HCT116 (cell line): Measurements from ENCODE around the gene SEMA4A. TPM values are rescaled to one million over a fixed set of nuclear protein-coding genes. Genes with fewer than 3 reads are reported as not detected.

Source experiments
- ATAC-seq: fragments of 200-7000 bp; cut with Tn5 transposase; 2 replicates; pipeline ENCODE4 v1.9.1; 2020; ENCODE audit warnings: mild to moderate bottlenecking, moderate library complexity
- BruUV-seq: library from RNA; stranded (reverse); fragments of 400-500 nt; replicated peaks from 2 replicates; lab custom pipeline; 2021; lab: Mats Ljungman, UMichigan
- CTCF ChIA-PET: fragments of 300-600 bp; sonication (Branson Sonifier 250); formaldehyde crosslinking; loops from one replicate; lab custom pipeline; 2021; ENCODE audit warnings: antibody characterized with exemption; lab: Charles Lee
- POLR2A ChIA-PET: fragments of 300-600, 350-600 bp; sonication (Branson Sonifier 250); formaldehyde crosslinking; loops from one replicate; lab custom pipeline; 2021; ENCODE audit warnings: antibody characterized with exemption; lab: Charles Lee
- RAD21 ChIA-PET, 2 experiments: fragments of 300-600 bp; sonication (Branson Sonifier 250); formaldehyde crosslinking; loops; one replicate each; lab custom pipeline; 2023; ENCODE audit warnings: low total read pairs in 2 of 2; ENCODE audit not compliant: uncharacterized antibody in 2 of 2, unreplicated experiment in 2 of 2, low non-redundant PET in 1 of 2; lab: Charles Lee
- DNase-seq: peaks from one replicate; pipeline ENCODE4 v3.0.0-alpha.2; 2010; ENCODE audit warnings: low read depth, low spot score
- H2AFZ ChIP-seq: fragments of 200-600 bp; shearing (Covaris generic), sonication (generic); 2 replicates; pipeline ENCODE4 v1.6.1; 2017; ENCODE audit warnings: low read depth, mixed run types, mixed read lengths, antibody characterized with exemption, low read length; ENCODE audit not compliant: poor library complexity, severe bottlenecking
- H3K27ac ChIP-seq: 2 replicates; pipeline ENCODE4 v1.5.1; 2012; ENCODE audit warnings: low read depth, low read length
- H3K27me3 ChIP-seq: fragments of 200-600 bp; sonication (generic); 2 replicates; pipeline ENCODE4 v1.6.1; 2016; ENCODE audit warnings: mixed run types, low read length, mixed read lengths; ENCODE audit not compliant: insufficient read depth
- H3K36me3 ChIP-seq, 2 experiments: fragments of 200-500 bp in 1 of 2; fragments of 200-600 bp in 1 of 2; sonication (Bioruptor generic) in 1 of 2; sonication (generic) in 1 of 2; 2 replicates each; pipeline versions ENCODE4 v1.5.1 to v1.6.1; 2014 to 2016; ENCODE audit warnings: low read length in 2 of 2, inconsistent platforms in 1 of 2, mixed read lengths in 1 of 2, mixed run types in 1 of 2; ENCODE audit not compliant: insufficient read depth in 2 of 2, control insufficient read depth in 1 of 2
- H3K4me1 ChIP-seq, 2 experiments: fragments of 200-600 bp in 1 of 2; sonication (generic) in 1 of 2; 2 replicates each; pipeline versions ENCODE4 v1.5.1 to v1.6.1; 2012 to 2017; ENCODE audit warnings: low read length in 2 of 2, inconsistent platforms in 1 of 2, mild to moderate bottlenecking in 1 of 2, mixed read lengths in 1 of 2, mixed run types in 1 of 2, moderate library complexity in 1 of 2; ENCODE audit not compliant: insufficient read depth in 2 of 2, control insufficient read depth in 1 of 2
- H3K4me2 ChIP-seq: fragments of 200-600 bp; sonication (generic); 2 replicates; pipeline ENCODE4 v1.6.1; 2017; ENCODE audit warnings: mixed run types, low read length, mixed read lengths
- H3K4me3 ChIP-seq, 2 experiments: fragments of 200-600 bp in 1 of 2; sonication (generic) in 1 of 2; replicated peaks in 1 of 2; 2 replicates each; pipeline ENCODE4 v1.5.1; 2011 to 2016; ENCODE audit warnings: low read length in 2 of 2, control low read depth in 1 of 2, low read depth in 1 of 2, mild to moderate bottlenecking in 1 of 2, mixed read lengths in 1 of 2, mixed run types in 1 of 2
- H3K79me2 ChIP-seq: fragments of 200-600 bp; sonication (generic); 2 replicates; pipeline ENCODE4 v1.6.1; 2017; ENCODE audit warnings: mild to moderate bottlenecking, mixed run types, low read length, moderate library complexity, mixed read lengths; ENCODE audit not compliant: insufficient read depth
- H3K9ac ChIP-seq: fragments of 200-600 bp; sonication (generic); 2 replicates; pipeline ENCODE4 v1.6.1; 2016; ENCODE audit warnings: low read length, mixed read lengths
- H3K9me2 ChIP-seq: fragments of 200-600 bp; sonication (generic), shearing (Covaris generic); 2 replicates; pipeline ENCODE4 v1.6.1; 2017; ENCODE audit warnings: mixed run types, mild to moderate bottlenecking, moderate library complexity; ENCODE audit not compliant: insufficient read depth
- H3K9me3 ChIP-seq, 2 experiments: fragments of 200-500 bp in 1 of 2; fragments of 200-600 bp in 1 of 2; sonication (Bioruptor generic) in 1 of 2; sonication (generic) in 1 of 2; 2 replicates each; pipeline ENCODE4 v1.6.1; 2014 to 2017; ENCODE audit warnings: low read length in 2 of 2, mixed read lengths in 2 of 2, inconsistent platforms in 1 of 2, low read depth in 1 of 2, mild to moderate bottlenecking in 1 of 2, mixed run types in 1 of 2, moderate library complexity in 1 of 2; ENCODE audit not compliant: control insufficient read depth in 1 of 2, insufficient read depth in 1 of 2
- H4K20me1 ChIP-seq: fragments of 200-600 bp; sonication (generic), shearing (Covaris generic); 2 replicates; pipeline ENCODE4 v1.6.1; 2017; ENCODE audit warnings: mixed run types, mild to moderate bottlenecking, moderate library complexity; ENCODE audit not compliant: insufficient read depth
- CBX3 ChIP-seq: IDR thresholded peaks from 2 replicates; pipeline ENCODE4 v1.6.1; 2012; ENCODE audit warnings: low read depth
- CEBPB ChIP-seq: IDR thresholded peaks from 2 replicates; pipeline ENCODE4 v1.6.1; 2012; ENCODE audit warnings: low read depth
- EGR1 ChIP-seq: IDR thresholded peaks from 2 replicates; pipeline ENCODE4 v1.6.1; 2012; ENCODE audit warnings: low read depth
- EZH2phosphoT487 ChIP-seq: fragments of 200-600 bp; IDR thresholded peaks from 2 replicates; pipeline ENCODE4 v1.6.1; 2018; ENCODE audit warnings: antibody characterized with exemption, borderline replicate concordance
- POLR2A ChIP-seq: IDR thresholded peaks from 2 replicates; pipeline ENCODE4 v1.7.0; 2011; ENCODE audit warnings: borderline replicate concordance; ENCODE audit not compliant: insufficient read depth, insufficient read length; ENCODE audit errors: extremely low read depth
- TCF7L2 ChIP-seq: IDR thresholded peaks from 2 replicates; pipeline ENCODE4 v1.7.0; 2011; ENCODE audit warnings: borderline replicate concordance, inconsistent platforms; ENCODE audit not compliant: insufficient read depth, insufficient read length; ENCODE audit errors: extremely low read depth
- ZFX ChIP-seq: fragments of 450-650 bp; IDR thresholded peaks from 2 replicates; pipeline ENCODE4 v1.6.1; 2017
- intact Hi-C: fragments of 100-400 bp; cut with micrococcal nuclease; formaldehyde crosslinking; loops from 2 replicates; pipeline ENCODE4 v1.10.0; 2022
- total RNA-seq: library from RNA; stranded (reverse); gene quantifications from one replicate; pipeline ENCODE4 v1.2.1, GENCODE V29; 2021; ENCODE audit not compliant: unreplicated experiment
- TF ChIP-seq, protein P1 (sequence below): IDR thresholded peaks from 2 replicates; pipeline ENCODE4 v1.6.1; 2012
- TF ChIP-seq, protein P2 (sequence below): IDR thresholded peaks from 2 replicates; pipeline ENCODE4 v1.6.1; 2011; ENCODE audit warnings: mild to moderate bottlenecking, low read length, moderate library complexity; ENCODE audit not compliant: insufficient replicate concordance; ENCODE audit errors: extremely low read depth
- TF ChIP-seq, protein P3 (sequence below): IDR thresholded peaks from 2 replicates; pipeline ENCODE4 v1.6.1; 2012; ENCODE audit warnings: low read depth
- TF ChIP-seq, protein P4 (sequence below): IDR thresholded peaks from 2 replicates; pipeline ENCODE4 v1.6.1; 2012

Gene SEMA4A
- total RNA-seq, 1 experiment from 2014 or later = 0.39 TPM

DNA sequence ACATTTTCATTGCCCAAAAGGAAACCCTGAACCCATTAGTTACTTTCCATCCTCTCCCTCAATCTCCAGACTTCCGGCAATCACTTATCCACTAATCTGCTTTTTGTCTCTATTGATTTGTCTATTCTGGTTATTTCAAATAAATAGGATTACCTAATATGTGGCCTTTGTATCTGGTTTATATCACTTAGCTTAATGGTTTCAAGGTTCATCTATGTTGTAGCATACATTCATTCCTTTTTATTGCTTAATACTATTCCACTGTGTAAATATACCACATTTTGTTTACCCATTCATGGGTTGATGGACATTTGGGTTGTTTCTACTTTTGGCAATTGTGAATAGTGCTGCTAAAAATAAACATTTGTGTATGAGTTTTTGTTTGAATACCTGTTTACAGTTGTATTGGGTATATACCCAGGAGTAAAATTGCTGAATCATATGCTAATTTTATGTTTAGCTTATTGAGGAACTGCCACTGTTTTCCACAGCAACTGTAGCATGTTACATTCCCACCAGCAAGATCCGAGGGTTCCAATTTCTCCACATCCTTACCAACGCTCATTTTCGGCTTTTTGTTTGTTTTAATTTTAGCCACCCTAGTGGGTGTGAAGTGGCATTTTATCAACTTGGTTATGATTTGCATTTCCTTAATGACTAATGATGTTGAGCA, 38.0 kb downstream of the SEMA4A start:
- intact Hi-C loops = no loop called here
- no peak overlapping the region for H3K4me3 ChIP-seq

More for the DNA sequence above, 38.0 kb downstream of the SEMA4A start:
- no peak overlapping the region for H3K4me2 ChIP-seq
- no TSS peak for BruUV-seq
- H4K20me1 ChIP-seq = no peaks in the 10 kb centered on the region
- POLR2A ChIA-PET = no interaction called here
- CTCF ChIA-PET = no interaction called here
- H3K79me2 ChIP-seq = peaks cover 23% of the 10 kb centered on the region
- DNase-seq = no peak
- no peak overlapping the region for H2AFZ ChIP-seq
- H3K4me1 ChIP-seq = peaks cover 8 to 14% of the 10 kb centered on the region in 2 experiments
- H3K27ac ChIP-seq = no peak overlapping the region
- RAD21 ChIA-PET = no interaction called here
- no peaks in the 10 kb centered on the region for H3K36me3 ChIP-seq
- TF ChIP-seq, protein P1, sequence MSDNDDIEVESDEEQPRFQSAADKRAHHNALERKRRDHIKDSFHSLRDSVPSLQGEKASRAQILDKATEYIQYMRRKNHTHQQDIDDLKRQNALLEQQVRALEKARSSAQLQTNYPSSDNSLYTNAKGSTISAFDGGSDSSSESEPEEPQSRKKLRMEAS = no peak
- TF ChIP-seq TCF7L2 = no peak
- TF ChIP-seq CEBPB = no peak
- no peak for TF ChIP-seq ZFX
- TF ChIP-seq, protein P2, sequence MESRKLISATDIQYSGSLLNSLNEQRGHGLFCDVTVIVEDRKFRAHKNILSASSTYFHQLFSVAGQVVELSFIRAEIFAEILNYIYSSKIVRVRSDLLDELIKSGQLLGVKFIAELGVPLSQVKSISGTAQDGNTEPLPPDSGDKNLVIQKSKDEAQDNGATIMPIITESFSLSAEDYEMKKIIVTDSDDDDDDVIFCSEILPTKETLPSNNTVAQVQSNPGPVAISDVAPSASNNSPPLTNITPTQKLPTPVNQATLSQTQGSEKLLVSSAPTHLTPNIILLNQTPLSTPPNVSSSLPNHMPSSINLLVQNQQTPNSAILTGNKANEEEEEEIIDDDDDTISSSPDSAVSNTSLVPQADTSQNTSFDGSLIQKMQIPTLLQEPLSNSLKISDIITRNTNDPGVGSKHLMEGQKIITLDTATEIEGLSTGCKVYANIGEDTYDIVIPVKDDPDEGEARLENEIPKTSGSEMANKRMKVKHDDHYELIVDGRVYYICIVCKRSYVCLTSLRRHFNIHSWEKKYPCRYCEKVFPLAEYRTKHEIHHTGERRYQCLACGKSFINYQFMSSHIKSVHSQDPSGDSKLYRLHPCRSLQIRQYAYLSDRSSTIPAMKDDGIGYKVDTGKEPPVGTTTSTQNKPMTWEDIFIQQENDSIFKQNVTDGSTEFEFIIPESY = no peak
- TF ChIP-seq, protein P3, sequence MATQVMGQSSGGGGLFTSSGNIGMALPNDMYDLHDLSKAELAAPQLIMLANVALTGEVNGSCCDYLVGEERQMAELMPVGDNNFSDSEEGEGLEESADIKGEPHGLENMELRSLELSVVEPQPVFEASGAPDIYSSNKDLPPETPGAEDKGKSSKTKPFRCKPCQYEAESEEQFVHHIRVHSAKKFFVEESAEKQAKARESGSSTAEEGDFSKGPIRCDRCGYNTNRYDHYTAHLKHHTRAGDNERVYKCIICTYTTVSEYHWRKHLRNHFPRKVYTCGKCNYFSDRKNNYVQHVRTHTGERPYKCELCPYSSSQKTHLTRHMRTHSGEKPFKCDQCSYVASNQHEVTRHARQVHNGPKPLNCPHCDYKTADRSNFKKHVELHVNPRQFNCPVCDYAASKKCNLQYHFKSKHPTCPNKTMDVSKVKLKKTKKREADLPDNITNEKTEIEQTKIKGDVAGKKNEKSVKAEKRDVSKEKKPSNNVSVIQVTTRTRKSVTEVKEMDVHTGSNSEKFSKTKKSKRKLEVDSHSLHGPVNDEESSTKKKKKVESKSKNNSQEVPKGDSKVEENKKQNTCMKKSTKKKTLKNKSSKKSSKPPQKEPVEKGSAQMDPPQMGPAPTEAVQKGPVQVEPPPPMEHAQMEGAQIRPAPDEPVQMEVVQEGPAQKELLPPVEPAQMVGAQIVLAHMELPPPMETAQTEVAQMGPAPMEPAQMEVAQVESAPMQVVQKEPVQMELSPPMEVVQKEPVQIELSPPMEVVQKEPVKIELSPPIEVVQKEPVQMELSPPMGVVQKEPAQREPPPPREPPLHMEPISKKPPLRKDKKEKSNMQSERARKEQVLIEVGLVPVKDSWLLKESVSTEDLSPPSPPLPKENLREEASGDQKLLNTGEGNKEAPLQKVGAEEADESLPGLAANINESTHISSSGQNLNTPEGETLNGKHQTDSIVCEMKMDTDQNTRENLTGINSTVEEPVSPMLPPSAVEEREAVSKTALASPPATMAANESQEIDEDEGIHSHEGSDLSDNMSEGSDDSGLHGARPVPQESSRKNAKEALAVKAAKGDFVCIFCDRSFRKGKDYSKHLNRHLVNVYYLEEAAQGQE = no peak
- TF ChIP-seq, protein P4, sequence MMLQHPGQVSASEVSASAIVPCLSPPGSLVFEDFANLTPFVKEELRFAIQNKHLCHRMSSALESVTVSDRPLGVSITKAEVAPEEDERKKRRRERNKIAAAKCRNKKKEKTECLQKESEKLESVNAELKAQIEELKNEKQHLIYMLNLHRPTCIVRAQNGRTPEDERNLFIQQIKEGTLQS = no peak
- no peak for TF ChIP-seq EGR1
- no peak for TF ChIP-seq POLR2A
- TF ChIP-seq CBX3 = no peak
- no peak for TF ChIP-seq EZH2phosphoT487
- TF ChIP-seq, all 23 proteins: peak for 0
- H3K9ac ChIP-seq = no peak overlapping the region
- ATAC-seq = no peak
- H3K27me3 ChIP-seq = no peaks in the 10 kb centered on the region
- H3K9me3 ChIP-seq = no peaks in the 10 kb centered on the region
- H3K9me2 ChIP-seq = no peaks in the 10 kb centered on the region
